Memory B cell (primary cell): Measurements from ENCODE around the gene RNF167.
"Not testable (repeated sequence)": the region's sequence is repeated elsewhere in the genome, so short reads cannot be mapped to it uniquely, and the experiment has no call there.

Source experiments
- ATAC-seq: fragments of 150-1000 bp; cut with Tn5 transposase; 2 replicates; pipeline ENCODE4 v1.10.0; 2021; ENCODE audit warnings: low read depth, mild to moderate bottlenecking, moderate library complexity
- DNase-seq, 2 donors: peaks; one replicate each; pipeline ENCODE4 v3.0.0; 2022; ENCODE audit warnings: low spot score in 2 of 2
- H3K27ac Mint-ChIP-seq: one replicate; pipeline ENCODE4 v1.8.0; 2022; ENCODE audit warnings: mild to moderate bottlenecking, moderate library complexity, mixed read lengths
- H3K27me3 Mint-ChIP-seq: one replicate; pipeline ENCODE4 v1.8.0; 2022; ENCODE audit warnings: mixed read lengths
- H3K36me3 Mint-ChIP-seq: one replicate; pipeline ENCODE4 v1.8.0; 2022; ENCODE audit warnings: mild to moderate bottlenecking, mixed read lengths
- H3K4me1 Mint-ChIP-seq: one replicate; pipeline ENCODE4 v1.8.0; 2022; ENCODE audit warnings: mixed read lengths
- H3K4me3 Mint-ChIP-seq: one replicate; pipeline ENCODE4 v1.8.0; 2022; ENCODE audit warnings: mild to moderate bottlenecking, moderate library complexity, mixed read lengths
- H3K9me3 Mint-ChIP-seq: one replicate; pipeline ENCODE4 v1.8.0; 2022; ENCODE audit warnings: mixed read lengths

The RNF167 gene

DNA sequence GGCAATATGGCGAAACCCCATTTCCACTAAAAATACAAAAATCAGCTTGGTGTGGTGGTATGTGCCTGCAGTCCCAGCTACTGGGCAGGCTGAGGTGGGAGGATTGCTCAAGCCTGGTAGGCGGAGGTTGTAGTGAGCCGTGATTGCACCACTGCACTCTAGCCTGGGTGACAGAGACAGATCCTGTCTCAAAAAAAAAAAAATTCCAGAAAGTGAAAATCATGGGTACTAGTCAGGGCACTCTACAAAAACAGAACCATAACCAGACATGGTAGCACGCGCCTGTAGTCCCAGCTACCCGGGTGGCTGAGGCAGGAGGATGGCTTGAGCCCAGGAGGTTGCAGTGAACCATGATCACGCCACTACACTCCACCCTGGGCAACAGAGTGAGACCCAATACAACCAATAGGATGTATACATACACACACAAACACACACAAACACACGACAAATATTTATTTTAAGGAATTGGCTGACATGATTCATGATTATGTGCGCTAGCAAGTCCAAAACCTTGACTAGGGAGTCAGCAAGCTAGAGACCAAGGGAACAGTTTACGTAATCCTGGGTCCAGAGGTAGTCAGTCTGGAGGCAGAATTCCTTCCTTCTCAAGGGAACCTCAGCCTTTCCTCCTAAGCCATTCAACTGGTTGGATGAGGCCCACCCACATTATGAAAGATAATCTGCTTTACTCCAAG is 19.6 kb upstream of the RNF167 start:
- ATAC-seq (no peak), DNase-seq (no peak)
- H3K4me1 Mint-ChIP-seq: no peaks in the 10 kb centered on the region
- H3K27me3 Mint-ChIP-seq: no peaks in the 10 kb centered on the region
- no peak overlapping the region for H3K27ac Mint-ChIP-seq
- no peak overlapping the region for H3K4me3 Mint-ChIP-seq
- no peaks in the 10 kb centered on the region for H3K36me3 Mint-ChIP-seq
- no peaks in the 10 kb centered on the region for H3K9me3 Mint-ChIP-seq

DNA sequence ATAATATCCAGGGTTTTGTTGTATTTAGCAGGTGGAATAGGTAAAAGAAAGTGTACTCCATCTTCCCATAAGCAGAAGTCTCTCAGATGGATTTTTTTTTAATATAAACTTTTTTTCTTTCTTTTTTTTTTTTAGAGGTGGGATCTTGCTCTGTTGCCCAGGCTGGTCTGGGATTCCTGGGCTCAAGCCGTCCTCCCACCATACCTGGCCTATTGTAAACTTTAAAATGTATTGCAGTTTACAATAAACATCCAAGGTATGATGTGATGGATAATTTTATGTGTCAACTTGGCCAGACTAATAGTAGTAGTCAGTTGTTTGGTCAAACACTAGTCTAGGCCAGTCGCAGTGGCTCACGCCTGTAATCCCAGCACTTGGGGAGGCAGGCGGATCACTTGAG is 18.7 kb upstream of the RNF167 start:
- H3K27ac Mint-ChIP-seq: no peak overlapping the region
- DNase-seq: no peak
- no peak for ATAC-seq
- no peaks in the 10 kb centered on the region for H3K27me3 Mint-ChIP-seq
- no peaks in the 10 kb centered on the region for H3K36me3 Mint-ChIP-seq
- H3K4me3 Mint-ChIP-seq: no peak overlapping the region
- no peaks in the 10 kb centered on the region for H3K4me1 Mint-ChIP-seq
- H3K9me3 Mint-ChIP-seq: no peaks in the 10 kb centered on the region

DNA sequence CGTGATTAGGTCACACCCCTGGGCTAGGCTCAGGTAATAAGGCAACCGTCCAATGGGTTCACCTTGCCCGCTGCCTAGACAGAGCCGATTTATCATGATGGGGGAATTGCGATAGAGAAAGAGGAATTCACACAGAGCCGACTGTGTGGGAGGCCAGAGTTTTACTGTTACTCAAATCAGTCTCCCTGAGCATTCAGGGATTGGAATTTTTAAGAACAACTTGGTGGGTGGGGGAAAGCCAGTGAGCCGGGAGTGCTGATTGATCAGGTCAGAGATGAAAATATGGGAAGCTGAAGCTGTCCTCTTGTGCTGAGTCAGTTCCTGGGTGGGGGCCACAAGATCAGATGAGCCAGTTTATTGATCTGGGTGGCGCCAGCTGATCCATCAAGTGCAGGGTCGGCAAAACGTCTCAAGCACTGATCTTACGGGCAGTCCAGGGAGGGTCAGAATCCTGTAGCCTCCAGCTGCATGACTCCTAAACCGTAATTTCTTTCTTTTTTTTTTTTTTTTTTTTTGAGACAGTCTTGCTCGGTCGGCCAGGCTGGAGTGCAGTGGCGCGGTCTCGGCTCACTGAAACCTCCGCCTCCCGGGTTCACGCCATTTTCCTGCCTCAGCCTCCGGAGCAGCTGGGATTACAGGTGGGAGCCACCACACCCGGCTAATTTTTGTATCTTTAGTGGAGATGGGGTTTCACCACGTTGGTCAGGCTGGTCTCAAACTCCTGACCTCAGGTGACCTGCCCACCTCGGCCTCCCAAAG is 13.3 kb upstream of the RNF167 start:
- not testable (repeated sequence) for H3K4me1 Mint-ChIP-seq, H3K27me3 Mint-ChIP-seq, H3K27ac Mint-ChIP-seq, H3K36me3 Mint-ChIP-seq, H3K4me3 Mint-ChIP-seq, ATAC-seq, DNase-seq, H3K9me3 Mint-ChIP-seq

DNA sequence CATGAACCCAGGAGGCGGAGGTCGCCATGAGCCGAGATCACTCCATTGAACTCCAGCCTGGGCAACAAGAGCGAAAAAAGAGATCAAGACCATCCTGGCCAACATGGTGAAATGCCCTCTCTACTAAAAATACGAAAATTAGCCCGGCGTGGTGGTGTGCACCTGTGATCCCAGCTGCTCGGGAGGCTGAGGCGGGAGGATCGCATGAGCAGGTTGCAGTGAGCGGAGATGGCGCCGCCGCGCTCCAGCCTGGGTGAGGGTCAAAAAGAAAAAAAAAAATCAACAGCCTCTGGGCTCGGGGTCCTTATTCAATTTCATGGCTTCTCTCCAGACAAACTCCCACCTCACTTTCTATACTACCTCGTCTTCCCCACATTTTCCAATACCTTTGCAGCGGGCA is 11.2 kb upstream of the RNF167 start:
- H3K27ac Mint-ChIP-seq: no peak overlapping the region
- H3K4me1 Mint-ChIP-seq: peaks cover 9% of the 10 kb centered on the region
- H3K4me3 Mint-ChIP-seq: no peak overlapping the region
- ATAC-seq (no peak), DNase-seq (no peak)
- H3K9me3 Mint-ChIP-seq: no peaks in the 10 kb centered on the region
- H3K27me3 Mint-ChIP-seq: no peaks in the 10 kb centered on the region
- peaks cover 5% of the 10 kb centered on the region for H3K36me3 Mint-ChIP-seq

DNA sequence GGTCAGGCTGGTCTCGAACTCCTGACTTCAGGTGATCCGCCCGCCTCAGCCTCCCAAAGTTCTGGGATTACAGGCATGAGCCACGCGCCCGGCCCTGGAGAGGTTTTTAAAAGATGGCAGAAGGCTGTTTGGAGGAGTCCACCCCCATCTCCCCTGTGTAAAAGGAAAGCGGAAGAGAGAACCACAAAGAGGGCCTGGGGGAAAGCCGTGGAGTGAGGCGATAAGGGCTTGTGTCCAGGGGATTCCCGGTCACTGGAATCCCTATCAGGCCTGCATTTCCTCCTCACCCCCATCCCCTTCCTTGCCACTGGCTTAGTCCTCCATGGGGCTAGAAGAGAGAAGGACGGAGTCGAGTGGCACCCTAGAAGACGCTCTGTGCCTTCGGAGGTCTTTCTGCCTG is 8.1 kb upstream of the RNF167 start, which contains the start of gene GP1BA:
Gene GP1BA (plus strand): TSS at position 315 of the 400 bp plus-strand sequence. CDS start 328 bp downstream, outside the sequence.
- DNase-seq (no peak), ATAC-seq (peak; percentile 38)
- H3K27ac Mint-ChIP-seq: no peak within 1 kb of the TSS
- peaks cover 21% of the 10 kb centered on the region for H3K4me1 Mint-ChIP-seq
- no peaks in the 10 kb centered on the region for H3K27me3 Mint-ChIP-seq
- no peak within 1 kb of the TSS for H3K4me3 Mint-ChIP-seq
- H3K36me3 Mint-ChIP-seq: peaks cover 5% of the 10 kb centered on the region
- H3K9me3 Mint-ChIP-seq: no peaks in the 10 kb centered on the region

DNA sequence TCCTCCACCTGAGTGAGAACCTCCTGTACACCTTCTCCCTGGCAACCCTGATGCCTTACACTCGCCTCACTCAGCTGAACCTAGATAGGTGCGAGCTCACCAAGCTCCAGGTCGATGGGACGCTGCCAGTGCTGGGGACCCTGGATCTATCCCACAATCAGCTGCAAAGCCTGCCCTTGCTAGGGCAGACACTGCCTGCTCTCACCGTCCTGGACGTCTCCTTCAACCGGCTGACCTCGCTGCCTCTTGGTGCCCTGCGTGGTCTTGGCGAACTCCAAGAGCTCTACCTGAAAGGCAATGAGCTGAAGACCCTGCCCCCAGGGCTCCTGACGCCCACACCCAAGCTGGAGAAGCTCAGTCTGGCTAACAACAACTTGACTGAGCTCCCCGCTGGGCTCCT is 7.3 kb upstream of the RNF167 start:
- ATAC-seq (no peak), DNase-seq (no peak)
- Mint-ChIP-seq H3K36me3 (peaks cover 5% of the 10 kb centered on the region), H3K4me1 (peaks cover 21% of the 10 kb centered on the region), H3K9me3 (no peaks in the 10 kb centered on the region), H3K27me3 (no peaks in the 10 kb centered on the region), H3K4me3 (no peak overlapping the region), H3K27ac (no peak overlapping the region)

DNA sequence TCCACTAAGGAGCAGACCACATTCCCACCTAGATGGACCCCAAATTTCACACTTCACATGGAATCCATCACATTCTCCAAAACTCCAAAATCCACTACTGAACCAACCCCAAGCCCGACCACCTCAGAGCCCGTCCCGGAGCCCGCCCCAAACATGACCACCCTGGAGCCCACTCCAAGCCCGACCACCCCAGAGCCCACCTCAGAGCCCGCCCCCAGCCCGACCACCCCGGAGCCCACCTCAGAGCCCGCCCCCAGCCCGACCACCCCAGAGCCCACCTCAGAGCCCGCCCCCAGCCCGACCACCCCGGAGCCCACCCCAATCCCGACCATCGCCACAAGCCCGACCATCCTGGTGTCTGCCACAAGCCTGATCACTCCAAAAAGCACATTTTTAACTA is 6.4 kb upstream of the RNF167 start:
- peaks cover 25% of the 10 kb centered on the region for H3K4me1 Mint-ChIP-seq
- H3K27ac Mint-ChIP-seq: no peak overlapping the region
- H3K4me3 Mint-ChIP-seq: no peak overlapping the region
- peaks cover 7% of the 10 kb centered on the region for H3K36me3 Mint-ChIP-seq
- H3K27me3 Mint-ChIP-seq: no peaks in the 10 kb centered on the region
- no peak for ATAC-seq
- DNase-seq: no peak
- no peaks in the 10 kb centered on the region for H3K9me3 Mint-ChIP-seq

DNA sequence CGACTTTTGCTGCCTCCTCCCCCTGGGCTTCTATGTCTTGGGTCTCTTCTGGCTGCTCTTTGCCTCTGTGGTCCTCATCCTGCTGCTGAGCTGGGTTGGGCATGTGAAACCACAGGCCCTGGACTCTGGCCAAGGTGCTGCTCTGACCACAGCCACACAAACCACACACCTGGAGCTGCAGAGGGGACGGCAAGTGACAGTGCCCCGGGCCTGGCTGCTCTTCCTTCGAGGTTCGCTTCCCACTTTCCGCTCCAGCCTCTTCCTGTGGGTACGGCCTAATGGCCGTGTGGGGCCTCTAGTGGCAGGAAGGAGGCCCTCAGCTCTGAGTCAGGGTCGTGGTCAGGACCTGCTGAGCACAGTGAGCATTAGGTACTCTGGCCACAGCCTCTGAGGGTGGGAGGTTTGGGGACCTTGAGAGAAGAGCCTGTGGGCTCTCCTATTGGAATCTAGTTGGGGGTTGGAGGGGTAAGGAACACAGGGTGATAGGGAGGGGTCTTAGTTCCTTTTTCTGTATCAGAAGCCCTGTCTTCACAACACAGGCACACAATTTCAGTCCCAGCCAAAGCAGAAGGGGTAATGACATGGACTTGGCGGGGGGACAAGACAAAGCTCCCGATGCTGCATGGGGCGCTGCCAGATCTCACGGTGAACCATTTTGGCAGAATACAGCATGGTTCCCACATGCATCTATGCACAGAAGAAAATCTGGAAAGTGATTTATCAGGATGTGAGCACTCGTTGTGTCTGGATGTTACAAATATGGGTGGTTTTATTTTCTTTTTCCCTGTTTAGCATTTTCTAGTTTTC is 5.7 kb upstream of the RNF167 start:
- Mint-ChIP-seq H3K9me3 (no peaks in the 10 kb centered on the region), H3K27ac (no peak overlapping the region), H3K36me3 (peaks cover 7% of the 10 kb centered on the region), H3K4me3 (no peak overlapping the region), H3K27me3 (no peaks in the 10 kb centered on the region), H3K4me1 (peaks cover 30% of the 10 kb centered on the region)
- no peak for DNase-seq
- no peak for ATAC-seq

DNA sequence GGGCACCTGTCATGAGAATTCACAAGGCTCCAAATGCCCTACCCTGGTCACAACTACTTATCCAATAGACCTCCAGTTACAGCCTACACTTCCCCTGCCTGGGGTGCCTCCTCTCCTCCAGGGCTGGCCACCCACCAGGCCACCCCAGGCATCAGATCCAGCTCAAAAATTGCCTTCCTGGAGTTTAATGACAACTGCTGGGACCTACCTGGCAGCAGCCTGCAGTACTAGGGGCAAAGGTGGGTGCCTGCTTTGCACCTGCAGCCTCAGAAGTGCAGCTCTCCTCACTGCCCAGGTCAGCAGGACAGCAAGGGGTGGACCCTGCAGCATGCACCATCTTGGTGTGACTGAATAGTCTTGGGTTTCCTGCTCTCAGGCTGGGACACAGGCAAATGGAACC is 4.4 kb upstream of the RNF167 start:
- Mint-ChIP-seq H3K36me3 (peaks cover 5% of the 10 kb centered on the region), H3K4me3 (no peak overlapping the region), H3K27me3 (no peaks in the 10 kb centered on the region), H3K27ac (no peak overlapping the region), H3K4me1 (peaks cover 34% of the 10 kb centered on the region), H3K9me3 (no peaks in the 10 kb centered on the region)
- ATAC-seq (no peak), DNase-seq (no peak)

DNA sequence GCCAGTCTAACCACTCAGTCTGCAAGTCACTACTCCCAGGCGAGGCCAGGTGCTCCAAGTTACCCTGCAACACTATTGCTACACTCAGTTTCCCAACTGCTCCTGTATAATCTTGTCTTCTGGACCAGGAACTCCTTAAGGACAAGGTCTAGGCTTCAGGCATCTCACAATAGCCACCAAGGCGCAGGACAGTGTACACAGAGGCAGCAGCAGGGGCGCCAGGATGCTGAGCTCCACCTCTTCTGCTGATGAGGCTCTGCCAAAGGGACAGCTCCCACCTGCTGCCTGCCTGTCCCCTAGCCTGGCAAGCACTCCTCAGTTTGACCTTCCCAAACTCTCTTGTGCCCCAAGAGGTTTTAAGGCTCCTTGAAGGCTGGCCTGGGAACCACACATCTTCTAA is 3.6 kb upstream of the RNF167 start:
- H3K27me3 Mint-ChIP-seq: no peaks in the 10 kb centered on the region
- H3K36me3 Mint-ChIP-seq: peaks cover 2% of the 10 kb centered on the region
- ATAC-seq (no peak), DNase-seq (no peak)
- peaks cover 37% of the 10 kb centered on the region for H3K4me1 Mint-ChIP-seq
- no peaks in the 10 kb centered on the region for H3K9me3 Mint-ChIP-seq
- H3K27ac Mint-ChIP-seq: no peak overlapping the region
- H3K4me3 Mint-ChIP-seq: no peak overlapping the region

DNA sequence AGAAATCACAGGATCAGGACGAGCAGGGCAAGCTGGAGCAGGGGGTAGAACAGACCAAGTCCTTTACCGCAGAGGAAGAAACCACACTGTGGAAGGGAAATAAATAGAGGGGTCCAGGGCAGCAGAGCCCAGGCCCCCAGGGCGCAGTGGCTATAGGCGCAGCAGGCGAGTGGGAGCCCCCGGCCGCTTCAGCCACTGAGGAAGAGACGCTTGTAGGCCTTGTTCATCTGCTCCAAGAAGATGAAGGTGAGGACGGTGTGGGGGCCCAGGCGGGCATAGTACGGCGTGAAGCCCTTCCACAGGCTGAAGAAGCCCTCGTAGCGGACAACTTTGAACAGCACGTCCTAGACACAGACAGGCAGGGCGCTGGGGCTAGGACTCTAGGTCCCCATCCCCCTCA is 2.5 kb upstream of the RNF167 start:
- H3K27ac Mint-ChIP-seq: no peak overlapping the region
- no peaks in the 10 kb centered on the region for H3K27me3 Mint-ChIP-seq
- H3K36me3 Mint-ChIP-seq: peaks cover 10% of the 10 kb centered on the region
- no peaks in the 10 kb centered on the region for H3K9me3 Mint-ChIP-seq
- peaks cover 44% of the 10 kb centered on the region for H3K4me1 Mint-ChIP-seq
- no peak overlapping the region for H3K4me3 Mint-ChIP-seq
- DNase-seq: no peak
- ATAC-seq: no peak

DNA sequence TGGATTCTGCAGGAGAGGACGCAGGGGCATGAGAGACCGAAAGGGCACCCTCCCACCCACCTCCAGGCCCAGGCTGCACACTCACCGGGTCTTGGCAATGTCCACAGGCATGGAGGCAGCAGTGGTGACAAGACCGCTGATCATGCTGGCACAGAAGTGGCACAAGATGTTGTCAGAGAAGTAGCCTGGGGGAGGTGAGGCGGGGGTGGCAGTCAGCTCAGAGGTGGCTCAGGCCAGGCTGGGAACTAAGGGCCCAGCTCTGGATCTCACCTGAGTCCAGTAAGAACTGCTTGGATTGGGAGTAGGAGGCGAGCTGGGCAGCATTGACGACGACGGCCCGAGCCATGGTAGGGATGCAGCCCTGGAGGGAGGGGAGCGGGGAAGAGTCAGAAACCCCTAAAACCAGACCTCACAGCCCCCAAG is 2.0 kb upstream of the RNF167 start:
- Mint-ChIP-seq H3K9me3 (no peaks in the 10 kb centered on the region), H3K36me3 (peaks cover 10% of the 10 kb centered on the region), H3K27me3 (no peaks in the 10 kb centered on the region), H3K4me3 (peak overlapping the region; percentile 90), H3K4me1 (peaks cover 47% of the 10 kb centered on the region), H3K27ac (no peak overlapping the region)
- ATAC-seq (no peak), DNase-seq (no peak)

DNA sequence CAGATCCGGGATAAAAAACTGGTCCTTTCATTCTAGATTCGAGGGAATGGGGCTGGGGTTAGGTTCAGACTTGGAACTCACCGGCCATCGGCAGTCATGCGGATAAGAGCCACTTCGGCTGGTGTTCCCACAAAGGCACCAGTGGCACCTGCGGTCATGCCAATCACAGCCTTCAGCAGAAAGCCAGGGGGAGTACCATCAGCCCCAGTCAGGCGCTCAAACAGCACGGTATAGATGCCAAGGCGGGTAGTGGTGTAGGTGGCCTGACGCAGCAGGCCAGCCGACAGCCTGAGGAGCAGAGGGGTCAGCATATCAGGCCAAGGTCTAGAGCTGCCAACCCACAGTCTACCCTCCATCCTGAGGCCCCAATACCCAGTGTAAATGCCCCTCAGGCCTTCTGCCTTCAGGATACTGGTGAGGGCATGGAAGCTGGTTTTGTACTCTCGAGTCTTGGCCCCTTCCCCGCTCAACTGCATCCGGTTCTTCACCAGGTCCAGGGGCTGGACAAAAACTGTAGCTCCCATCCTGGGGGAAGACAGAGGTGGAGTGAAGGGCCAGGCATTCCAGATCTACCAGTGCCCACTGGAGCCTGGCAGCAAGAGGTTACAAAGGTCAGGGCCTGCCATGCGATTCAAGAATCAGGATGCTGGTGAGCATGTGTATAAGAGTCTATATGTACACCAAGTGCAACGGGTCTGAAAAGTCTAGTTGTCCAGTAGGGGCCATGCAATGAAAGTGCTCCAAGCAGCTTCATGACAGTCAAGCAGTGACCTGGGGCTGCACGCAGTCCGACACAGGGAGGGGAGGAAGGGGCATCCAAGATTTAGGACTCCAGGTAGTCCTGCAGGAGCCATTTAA is 1.2 kb upstream of the RNF167 start:
- no peaks in the 10 kb centered on the region for H3K27me3 Mint-ChIP-seq
- peaks cover 10% of the 10 kb centered on the region for H3K36me3 Mint-ChIP-seq
- H3K4me3 Mint-ChIP-seq: peak overlapping the region; percentile 90
- no peak for DNase-seq
- H3K27ac Mint-ChIP-seq: peak overlapping the region; percentile 92
- ATAC-seq: no peak
- no peaks in the 10 kb centered on the region for H3K9me3 Mint-ChIP-seq
- peaks cover 52% of the 10 kb centered on the region for H3K4me1 Mint-ChIP-seq

DNA sequence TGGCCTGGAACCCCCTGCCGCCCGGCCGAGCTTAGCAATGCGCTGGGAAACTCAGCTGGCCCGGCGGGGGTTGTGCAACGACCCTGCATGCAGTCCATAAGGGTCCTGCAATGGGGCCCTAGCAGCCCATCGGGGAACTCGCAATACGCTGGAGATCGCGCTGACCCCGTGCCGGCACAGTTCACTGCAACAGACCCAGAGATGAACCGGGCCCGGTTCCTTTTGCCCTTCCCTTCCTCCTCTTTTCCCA is 597 bp upstream of the RNF167 start:
- peak; percentile 1 for ATAC-seq
- Mint-ChIP-seq H3K36me3 (peaks cover 14% of the 10 kb centered on the region), H3K4me1 (peaks cover 52% of the 10 kb centered on the region), H3K27me3 (no peaks in the 10 kb centered on the region), H3K4me3 (peak overlapping the region; percentile 90), H3K27ac (peak overlapping the region; percentile 92), H3K9me3 (no peaks in the 10 kb centered on the region)
- DNase-seq: no peak
